GM19467 (cell line): Measurements from ENCODE around the gene ACVR1.

Source experiments
- ATAC-seq: cut with Tn5 transposase; IDR thresholded peaks from one replicate; pipeline ENCODE4 v1.9.1; 2021; ENCODE audit warnings: mild to moderate bottlenecking, moderate library complexity; ENCODE audit not compliant: unreplicated experiment

Gene ACVR1

DNA sequence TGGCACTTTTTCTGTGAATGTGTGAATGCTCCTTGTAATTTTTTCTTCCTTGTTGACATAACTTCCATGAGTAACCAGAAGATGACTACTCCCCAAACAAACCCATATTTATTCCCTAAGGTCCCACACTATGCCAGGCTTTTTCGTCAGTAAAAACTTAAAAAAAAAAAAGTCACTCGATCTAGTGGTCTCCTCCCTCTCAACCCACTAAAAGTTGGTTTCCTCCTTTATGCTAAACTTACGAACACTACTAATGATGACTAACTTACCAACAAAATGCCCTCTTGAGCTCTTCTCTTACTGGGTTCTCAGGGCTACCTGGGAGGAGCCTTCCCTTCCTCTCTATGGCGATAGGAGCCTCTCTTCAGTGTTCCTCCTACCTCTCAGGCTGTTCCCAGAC lies 18.2 kb downstream of the ACVR1 start:
- no peak for ATAC-seq

DNA sequence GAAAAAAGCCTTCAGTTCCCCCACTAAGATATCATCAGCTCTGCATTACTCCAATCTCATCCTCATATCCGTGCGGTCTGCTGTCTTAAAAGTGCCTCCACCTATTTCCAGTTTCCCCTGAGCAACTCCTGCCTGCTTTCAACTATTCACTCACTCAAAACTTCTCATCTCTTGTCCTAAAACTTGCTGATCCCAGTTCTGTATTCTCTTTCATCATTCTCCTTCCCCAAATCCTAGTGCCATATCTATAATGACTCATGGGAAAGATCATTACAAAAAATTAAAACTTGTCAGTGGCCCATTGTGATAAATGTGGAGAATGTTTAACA lies 20.0 kb downstream of the ACVR1 start:
- no peak for ATAC-seq

DNA sequence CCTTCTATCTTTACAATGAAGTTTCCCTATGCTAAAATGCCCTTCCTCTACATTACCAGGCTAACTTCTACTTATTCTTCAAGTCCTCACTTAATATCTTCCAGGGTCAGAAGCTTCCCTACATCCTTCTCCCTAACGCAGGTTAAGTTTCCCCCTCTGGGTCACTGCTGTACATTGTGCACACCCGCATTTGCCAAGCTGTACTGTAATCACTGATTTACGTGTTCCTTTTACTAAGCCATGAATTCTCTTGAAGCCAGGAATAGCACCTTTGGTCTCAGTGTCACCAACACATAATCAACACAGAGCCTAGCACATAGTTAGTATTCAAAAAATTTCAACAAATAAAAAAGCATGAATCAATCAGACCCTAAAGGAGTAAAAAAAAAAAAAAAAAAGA lies 22.3 kb downstream of the ACVR1 start:
- no peak for ATAC-seq

DNA sequence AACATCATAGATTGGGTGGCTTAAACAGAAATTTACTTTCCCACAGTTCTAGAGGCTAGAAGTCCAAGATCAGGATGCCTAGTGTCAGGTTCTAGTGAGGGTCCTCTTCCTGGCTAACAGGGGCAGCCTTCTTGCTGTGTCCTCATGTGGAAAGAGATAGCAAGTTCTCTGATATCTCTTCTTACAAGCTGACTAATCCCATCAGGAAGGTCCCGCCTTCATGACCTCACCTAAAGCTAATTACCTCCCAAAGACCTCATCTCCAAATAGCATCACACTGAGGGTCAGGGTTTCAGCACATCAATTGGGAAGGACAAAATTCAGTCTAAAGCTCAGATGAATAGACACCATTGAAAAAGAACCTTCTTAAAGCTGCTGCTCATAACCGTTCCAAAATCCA lies 22.9 kb downstream of the ACVR1 start:
- no peak for ATAC-seq

DNA sequence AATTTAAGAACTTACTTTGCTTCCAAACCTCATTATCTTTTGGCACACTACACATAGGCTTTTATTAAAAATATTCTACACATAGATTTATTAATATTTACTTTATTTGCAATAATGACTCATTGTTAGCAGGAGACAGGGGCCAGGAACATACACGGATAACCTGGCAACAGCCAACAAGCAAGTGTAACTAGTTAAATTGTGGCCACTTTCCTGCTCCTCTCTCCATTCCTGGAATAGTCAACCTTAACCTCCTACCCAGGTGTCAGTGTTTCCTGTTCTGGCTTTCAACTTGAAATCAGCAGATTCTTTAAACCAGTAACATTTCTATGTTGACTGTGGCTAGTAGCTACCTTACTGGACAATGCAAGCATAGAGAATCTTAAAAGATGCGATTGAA lies 26.5 kb downstream of the ACVR1 start:
- no peak for ATAC-seq

DNA sequence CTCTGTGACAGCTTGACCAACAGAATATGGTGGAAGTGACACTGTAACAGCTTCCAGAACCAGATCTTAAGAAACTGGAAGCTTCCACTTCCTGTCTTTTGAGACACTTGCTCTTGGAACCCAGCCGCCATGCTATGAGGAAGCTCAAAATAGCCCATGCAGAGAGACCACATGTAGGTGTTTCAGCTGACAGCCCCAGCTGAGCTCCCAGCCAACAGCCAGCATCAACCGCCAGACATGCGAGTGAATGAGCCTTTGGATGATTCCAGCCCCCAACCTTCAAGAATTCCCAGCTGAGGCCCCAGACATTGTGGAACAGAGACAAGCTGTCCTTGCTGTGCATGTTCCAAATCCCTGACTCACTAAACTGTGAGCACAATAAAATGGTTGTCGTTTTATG lies 27.9 kb downstream of the ACVR1 start:
- no peak for ATAC-seq

DNA sequence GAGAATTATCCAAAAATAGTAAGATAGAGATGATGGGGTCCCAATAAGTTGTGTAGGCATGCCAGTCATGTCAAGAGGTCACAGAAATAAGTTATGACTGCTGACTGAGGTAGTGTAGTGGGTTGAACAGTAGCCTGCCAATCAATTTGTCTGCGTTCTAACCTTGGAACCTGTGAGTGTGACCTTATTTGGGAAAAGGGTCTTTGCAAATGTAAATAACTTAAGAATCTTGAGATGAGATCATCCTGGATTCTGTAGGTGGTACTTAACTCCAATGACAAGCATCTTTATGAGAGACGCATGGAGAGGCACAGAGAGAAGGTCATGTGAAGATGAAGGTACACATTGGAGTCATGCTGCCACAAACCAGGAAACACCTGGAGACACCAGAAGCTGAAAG lies 31.0 kb downstream of the ACVR1 start:
- ATAC-seq: no peak

DNA sequence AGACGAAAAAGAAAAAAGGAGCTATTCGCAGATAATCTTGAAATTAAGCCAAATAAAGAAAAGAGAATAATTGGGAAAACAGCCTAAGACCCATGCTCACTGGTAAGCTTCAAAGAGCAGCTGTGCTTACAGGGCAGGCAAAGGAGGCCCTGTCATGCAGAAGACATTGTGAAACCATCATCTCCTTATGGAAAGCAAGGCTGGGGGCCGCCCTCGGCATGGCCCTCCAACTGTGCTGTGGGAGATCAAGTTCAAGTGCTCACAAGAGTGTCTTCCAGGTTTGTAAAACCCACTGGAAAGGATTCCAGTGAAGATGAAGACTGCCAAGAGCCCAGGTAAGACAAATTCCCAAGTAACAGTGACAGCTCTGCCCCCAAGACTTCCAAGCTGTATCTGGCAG lies 32.2 kb downstream of the ACVR1 start:
- ATAC-seq: no peak

DNA sequence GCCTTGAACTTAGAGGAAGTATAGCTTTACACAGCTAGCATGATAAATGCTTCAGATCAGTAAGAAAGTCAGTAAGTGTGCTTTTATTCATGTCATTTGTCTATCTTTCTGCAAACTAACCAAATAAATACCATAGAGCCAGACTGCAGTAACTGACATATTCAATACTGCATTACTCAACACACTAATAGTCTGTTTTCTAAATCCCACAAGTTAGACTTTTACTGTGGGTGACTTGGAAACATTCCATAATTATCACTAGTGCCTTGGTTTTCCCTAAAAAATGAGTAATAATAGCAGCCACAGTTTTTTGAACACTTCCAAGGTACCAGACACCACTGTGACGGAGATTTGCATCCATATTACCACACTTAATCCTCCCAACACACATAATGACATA lies 33.0 kb downstream of the ACVR1 start:
- ATAC-seq: no peak

DNA sequence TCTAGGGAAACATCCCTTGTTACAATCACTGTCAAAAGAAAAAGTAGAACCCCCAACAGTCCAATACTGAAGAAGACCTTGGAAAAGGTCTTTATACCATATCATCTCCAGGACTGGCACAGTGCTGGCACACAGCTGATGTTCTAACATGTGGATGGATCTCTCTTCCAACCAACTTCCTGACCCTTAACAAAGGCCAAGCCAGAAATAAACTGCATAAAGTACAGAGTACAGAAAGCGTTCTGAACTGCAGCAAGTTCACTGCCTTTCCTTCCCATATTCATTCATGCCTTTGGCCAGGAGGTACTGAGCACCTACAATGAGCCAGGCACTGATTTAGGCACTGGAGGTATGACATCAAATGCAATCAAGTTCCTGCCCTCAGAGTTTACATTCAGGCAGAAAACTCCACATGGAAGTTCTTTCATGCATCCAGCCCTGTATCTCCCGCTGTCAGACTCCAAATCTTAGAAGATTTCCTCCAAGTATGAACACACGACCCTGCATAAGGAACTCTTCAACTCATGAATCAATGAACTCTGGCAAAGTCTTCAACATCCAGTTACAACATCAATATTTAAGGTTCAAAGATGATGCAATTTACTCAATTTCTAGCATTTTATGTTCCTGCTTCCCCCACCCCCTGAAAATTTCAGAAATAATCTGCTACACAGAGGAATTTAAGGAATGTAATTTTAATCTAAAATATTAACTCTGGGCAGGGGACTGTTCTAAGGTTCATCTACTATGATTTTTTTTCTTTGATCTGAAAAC lies 33.8 kb downstream of the ACVR1 start:
- no peak for ATAC-seq

DNA sequence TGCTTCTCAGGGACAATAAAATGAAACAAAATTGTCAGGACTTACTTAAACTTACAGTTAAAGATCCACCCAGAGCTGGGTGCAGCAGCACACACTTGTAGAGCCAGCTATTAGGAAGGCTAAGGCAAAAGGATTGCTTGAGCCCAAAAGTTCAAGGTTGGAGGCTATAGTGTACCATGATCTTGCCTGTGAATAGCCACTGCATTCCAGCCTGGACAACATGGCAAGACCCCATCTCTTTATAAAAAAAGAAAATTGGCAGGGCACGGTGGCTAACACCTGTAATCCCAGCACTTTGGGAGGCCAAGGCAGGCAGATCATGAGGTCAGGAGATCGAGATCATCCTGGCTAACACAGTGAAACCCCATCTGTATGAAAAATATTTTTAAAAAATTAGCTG lies 34.6 kb downstream of the ACVR1 start:
- ATAC-seq: no peak

DNA sequence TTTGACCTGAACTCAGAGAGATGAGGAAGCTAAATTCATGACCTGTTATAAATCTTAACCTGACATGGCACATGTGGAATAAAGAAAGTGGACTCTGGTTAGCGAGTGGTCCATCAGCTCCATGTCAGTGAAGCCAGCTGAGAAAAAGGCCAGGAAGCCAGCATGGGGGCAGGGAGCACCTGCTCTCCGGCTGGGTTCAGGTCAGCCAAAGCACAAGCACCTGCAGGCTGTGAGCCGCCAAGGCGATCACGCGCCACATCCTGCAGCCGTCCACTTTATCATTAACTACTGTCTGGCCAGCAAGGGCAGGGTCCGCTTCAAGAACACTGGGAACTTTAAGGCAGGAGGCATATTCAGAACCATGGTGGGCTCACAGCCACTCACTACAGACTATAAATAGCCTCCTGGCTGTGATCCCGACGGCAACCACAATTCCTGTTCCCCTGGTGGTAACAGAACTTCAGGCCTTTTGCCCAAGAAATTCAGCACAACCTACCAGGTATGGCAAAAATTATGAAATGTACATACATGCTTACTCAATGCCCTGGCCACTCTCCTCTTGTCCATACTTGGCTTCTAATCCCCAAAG lies 35.5 kb downstream of the ACVR1 start:
- no peak for ATAC-seq

DNA sequence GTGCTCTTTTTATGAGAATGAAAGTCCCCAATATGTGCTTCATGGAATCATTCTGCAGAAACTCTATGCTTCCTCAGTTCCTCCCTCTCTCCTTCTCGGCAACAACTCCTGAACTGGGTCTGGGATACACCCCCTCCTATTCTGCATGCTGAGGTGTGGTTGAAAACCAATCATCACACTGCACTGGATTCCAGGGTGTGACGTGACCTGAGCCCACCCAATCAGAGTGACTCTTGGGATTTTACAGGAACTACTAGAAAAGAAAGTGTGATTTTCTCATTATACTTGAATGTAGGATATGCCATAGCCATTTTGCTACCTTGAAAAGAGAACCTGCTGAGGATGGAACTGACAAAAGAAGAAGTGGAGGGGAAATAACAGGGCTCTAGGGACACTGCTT lies 36.3 kb downstream of the ACVR1 start:
- ATAC-seq: no peak

DNA sequence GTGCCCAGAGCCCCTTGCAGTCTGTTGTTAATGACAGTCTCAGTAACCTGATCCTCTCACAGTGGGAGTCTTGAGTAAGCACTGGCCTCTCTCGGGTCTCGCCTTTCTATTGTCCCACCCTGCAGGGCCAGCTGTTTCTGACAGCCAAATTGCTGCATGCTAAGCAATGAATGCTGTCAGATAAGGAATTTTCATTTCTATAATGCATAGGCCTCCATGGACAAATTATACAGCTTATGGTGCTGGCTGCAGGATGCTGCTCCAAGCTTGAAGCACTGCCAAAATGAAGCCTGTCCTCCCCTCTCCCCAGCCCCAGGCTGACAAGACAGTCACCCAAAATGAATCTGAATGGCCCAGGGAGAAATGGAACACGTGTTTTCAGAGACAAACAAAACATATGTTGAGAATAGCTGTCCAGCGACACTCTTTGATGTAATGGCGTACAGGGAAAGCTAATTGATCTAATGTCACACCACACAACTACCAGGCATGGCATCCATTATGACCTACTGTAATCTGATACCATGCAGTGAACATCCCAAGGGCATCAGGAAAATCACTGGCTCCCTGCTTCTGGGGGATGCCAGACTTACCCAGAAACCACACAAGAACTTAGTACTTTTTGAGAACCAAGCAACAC lies 36.8 kb downstream of the ACVR1 start:
- no peak for ATAC-seq

DNA sequence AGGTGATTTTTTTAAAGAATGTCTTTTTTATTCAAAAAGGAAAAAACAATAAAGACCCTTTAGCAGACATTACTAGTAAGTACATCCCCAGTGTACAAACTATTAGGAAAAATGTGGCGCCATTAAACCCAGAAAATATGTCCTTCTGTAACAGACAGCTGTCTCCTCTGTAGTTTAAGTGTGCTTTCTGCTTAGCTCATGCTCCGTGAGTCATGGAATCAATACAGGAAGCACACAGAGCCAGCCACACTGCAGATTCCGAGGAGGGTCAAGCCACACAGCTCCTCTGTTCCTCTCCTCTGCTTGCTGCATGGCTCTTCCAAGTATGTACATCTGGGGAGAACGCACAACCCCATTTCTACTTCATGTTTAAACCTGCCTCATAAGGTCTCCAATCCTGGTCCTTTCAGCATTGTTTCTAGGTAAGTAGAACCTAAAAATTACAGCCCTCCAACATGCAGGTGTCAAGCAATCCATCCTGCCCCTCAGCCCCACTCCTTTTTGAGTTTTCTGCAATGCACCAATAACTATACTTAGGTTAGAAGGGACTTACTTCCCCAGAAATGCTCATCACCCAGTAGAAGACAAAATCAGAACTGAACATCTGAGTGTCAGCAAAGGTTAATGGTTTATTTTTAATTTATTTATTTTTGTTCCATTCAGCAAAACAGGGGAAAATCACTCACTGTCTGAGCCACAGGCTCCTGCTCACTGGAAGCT lies 37.5 kb downstream of the ACVR1 start:
- no peak for ATAC-seq

DNA sequence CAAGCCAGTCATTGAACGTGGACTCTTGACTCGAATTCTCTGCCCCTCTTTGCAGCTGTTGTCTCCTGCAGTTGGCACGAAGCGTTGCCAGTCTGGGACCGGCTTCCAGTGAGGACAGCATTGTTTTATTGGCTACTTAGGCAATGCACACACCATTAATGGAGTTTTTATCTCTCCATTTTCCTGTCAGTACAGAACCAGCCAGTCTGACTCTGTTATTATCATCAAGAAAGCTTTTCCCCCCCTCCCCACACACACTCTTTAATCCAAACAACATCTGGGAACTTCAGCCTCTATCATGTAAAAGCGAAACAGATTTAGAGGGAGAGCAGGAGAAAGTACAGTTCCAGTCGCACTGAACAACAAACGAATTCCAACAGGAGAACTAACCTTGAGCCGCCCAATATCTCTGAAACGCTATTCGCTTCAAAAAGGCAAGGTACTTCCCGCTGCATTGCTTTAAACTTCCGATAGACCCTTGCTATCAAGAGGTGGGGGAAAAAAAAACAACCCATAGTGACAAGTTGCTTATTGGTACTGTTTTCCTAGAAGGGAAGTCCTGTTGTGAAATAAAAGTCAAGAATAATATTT lies 38.2 kb downstream of the ACVR1 start:
- no peak for ATAC-seq

DNA sequence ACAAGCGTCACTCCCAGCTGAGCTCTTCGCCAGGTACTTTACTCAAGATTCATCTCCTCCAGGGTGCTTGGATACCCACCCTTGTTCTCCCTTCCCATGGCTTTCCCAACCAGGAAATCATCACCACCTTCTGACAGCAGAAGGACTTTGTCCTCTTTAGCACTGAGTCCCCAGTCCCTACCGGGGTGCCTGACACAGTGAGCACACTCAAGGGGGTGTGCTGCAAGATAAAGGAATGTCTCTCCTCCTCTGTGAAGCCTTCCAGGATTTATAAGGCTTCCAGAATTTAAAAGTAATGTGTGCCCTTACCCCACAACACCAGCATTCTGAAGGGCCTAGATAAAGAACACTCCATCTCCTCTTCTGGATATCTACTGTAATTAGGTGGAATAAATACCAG lies 39.6 kb downstream of the ACVR1 start:
- no peak for ATAC-seq

DNA sequence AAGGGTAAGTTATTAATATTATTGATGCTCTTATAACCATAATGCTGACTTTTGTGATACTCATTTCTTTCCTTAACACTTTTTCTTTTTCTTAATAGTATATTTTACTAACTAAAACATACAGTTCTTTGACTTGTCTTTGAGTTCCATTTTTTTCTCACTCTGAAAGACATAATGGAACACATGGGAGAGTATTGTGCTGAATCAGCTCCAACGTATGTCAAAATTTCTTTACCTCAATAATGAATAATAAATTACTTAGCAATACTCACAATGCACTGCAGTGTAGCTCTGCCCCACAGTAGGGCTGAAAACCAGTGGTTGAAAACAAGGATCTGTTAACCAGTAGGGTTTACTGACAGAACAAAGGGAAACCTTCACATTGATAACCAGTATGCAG lies 40.7 kb downstream of the ACVR1 start:
- no peak for ATAC-seq

DNA sequence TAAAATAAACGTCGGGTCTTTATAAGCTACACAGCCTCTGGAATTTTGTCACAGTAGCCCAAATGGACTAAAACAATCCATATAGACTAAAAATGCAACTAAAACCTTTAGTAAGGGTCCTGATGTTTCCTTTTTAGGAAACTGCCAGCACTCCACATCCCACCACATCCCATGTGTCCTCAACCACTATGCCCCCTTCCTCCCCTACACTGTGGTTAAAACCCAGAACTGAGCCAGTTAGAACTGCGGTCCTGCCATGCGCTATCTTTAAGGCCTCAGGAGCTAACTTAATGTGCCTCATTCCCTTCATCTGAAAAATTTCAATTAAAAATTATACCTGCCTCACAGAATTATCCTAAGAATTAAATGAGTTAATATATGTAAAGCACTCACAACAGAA lies 41.1 kb downstream of the ACVR1 start:
- no peak for ATAC-seq

DNA sequence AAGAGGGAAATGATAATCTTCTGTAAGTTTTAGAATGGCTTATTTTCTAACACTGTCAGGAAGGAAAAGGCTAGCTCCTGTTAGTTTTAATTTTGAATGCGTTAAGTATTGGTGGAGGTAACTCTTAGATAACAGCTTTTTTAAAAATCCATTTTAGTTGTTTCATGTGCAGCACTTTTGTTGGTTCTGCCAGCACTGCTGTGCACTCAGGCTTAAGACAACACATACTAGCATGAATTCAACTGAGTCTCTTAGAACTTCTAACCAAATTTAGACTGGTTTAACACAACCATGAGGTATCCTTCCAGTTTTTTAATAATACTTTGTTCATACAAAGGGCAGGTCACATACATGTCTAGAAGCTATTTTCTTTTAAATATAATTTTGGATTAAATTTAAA lies 42.4 kb downstream of the ACVR1 start:
- ATAC-seq: no peak

DNA sequence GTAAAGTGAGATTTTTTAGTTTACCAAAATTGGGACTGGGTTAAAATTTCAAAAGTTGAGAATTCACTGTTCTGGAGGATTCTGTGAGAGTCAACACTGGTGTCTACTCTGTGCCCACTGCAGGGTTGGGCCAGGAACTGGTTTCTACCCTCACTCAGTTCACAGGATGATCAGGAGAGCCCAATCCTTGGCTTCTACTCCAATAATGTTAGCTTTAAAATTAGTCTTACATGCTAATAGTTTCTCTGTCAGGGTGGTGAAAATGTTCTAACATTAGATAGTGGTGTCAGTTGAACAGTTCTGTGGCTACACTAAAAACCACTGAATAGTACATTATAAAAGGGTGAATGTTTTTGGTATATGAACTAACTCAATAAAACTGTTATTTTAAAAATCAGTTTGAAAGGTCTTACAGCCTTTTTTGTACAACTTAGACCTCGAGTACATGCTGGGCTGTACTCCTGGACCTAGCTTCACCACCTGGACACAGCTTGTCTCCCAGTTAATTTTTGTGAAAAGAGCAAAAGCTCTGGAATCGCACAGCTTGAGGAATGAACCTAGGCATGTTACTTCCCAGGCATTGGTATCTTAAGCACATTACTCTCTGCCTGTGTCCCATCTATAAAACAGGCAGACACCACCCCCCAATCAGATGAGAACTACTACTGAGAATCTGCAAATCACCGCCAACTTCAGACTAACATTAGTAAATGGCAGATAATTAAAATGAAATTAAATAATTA lies 44.4 kb downstream of the ACVR1 start:
- no peak for ATAC-seq
